ENCODE results near the gene NFE2L2.

DNA sequence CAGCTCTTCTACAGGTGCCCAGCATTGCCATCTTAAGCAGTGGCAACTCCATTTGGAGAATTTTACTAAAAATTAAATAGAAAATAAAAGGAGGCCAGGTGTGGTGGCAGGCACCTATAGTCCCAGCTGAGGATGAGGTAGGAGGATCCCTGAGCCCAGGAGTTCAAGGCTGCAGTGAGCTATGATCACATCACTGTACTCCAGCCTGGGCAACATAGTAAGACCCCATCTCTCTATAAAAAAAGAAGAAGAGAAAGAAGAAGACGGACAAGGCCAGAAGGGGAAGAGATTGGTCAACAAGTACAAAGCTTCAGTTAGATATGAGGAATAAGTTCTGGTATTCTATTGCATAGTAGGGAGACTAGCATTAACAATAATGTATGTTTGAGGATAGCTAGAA, 73.6 kb downstream of the NFE2L2 start:
- TF ChIP-seq, protein P1, sequence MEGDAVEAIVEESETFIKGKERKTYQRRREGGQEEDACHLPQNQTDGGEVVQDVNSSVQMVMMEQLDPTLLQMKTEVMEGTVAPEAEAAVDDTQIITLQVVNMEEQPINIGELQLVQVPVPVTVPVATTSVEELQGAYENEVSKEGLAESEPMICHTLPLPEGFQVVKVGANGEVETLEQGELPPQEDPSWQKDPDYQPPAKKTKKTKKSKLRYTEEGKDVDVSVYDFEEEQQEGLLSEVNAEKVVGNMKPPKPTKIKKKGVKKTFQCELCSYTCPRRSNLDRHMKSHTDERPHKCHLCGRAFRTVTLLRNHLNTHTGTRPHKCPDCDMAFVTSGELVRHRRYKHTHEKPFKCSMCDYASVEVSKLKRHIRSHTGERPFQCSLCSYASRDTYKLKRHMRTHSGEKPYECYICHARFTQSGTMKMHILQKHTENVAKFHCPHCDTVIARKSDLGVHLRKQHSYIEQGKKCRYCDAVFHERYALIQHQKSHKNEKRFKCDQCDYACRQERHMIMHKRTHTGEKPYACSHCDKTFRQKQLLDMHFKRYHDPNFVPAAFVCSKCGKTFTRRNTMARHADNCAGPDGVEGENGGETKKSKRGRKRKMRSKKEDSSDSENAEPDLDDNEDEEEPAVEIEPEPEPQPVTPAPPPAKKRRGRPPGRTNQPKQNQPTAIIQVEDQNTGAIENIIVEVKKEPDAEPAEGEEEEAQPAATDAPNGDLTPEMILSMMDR (conservative IDR thresholded peaks at IDR 0.05 in 1 of 2, IDR thresholded peaks at IDR 0.05 in 1 of 2; ENCODE audit: extremely low read depth in 1 of 2, insufficient read depth in 1 of 2, low read depth in 1 of 2, low read length in 2 of 2), result no peak
- no peak for TF ChIP-seq EZH2 (IDR thresholded peaks at IDR 0.05; ENCODE audit: borderline replicate concordance, low read length)

All from mammary epithelial cell (primary cell).